Stomach (tissue), 4 donors: ENCODE results near the gene DAZAP2.

Experiments
- CTCF ChIP-seq, 7 experiments: fragments of 450-650 bp in 4 of 7; fragments of 200-600 bp in 3 of 7; sonication (generic) in 3 of 7; IDR thresholded peaks; one replicate each; pipeline ENCODE4 v1.5.1; 2016 to 2019; ENCODE audit warnings: antibody characterized with exemption in 7 of 7, control low read depth in 2 of 7, mild to moderate bottlenecking in 1 of 7
- POLR2AphosphoS5 ChIP-seq, 3 donors: sonication (generic); formaldehyde crosslinking; IDR thresholded peaks; one replicate each; pipeline ENCODE4 v1.6.1; 2016; ENCODE audit warnings: antibody characterized with exemption in 3 of 3

- TF ChIP-seq CTCF (IDR thresholded peaks at IDR 0.05) (no peak), POLR2AphosphoS5 (IDR thresholded peaks at IDR 0.05) (no peak)
Measured at GRCh38 chr12:51222461-51222860, 16.2 kb upstream of the DAZAP2 start.
